Stomach (tissue), 9 donors: ENCODE data around the gene SURF1. TPM values are rescaled to one million over a fixed set of nuclear protein-coding genes. Genes with fewer than 3 reads are reported as not detected.
"Not testable (repeated sequence)": the region's sequence is repeated elsewhere in the genome, so short reads cannot be mapped to it uniquely, and the experiment has no call there.

Experiments used
- DNase-seq, 2 donors: peaks; one replicate each; pipeline versions ENCODE4 v3.0.0 to v3.0.0-alpha.2; 2013 to 2019
- H3K27ac ChIP-seq, 5 donors: fragments of 200-600 bp in 4 of 5; sonication (generic) in 4 of 5; one replicate each; pipeline ENCODE4 v1.5.1; 2013 to 2019; ENCODE audit warnings: mild to moderate bottlenecking in 1 of 5, moderate library complexity in 1 of 5
- H3K27me3 ChIP-seq, 3 donors: fragments of 200-600 bp; sonication (generic); one replicate each; pipeline ENCODE4 v1.5.1; 2017 to 2019; ENCODE audit warnings: mixed run types in 1 of 3
- H3K36me3 ChIP-seq, 4 donors: fragments of 200-600 bp; sonication (generic); 1 replicate in 3 of 4; 2 replicates in 1 of 4; pipeline ENCODE4 v1.5.1; 2016 to 2019
- H3K4me1 ChIP-seq, 4 donors: fragments of 200-600 bp; sonication (generic); one replicate each; pipeline ENCODE4 v1.5.1; 2016 to 2019
- H3K4me3 ChIP-seq, 4 donors: fragments of 200-600 bp; sonication (generic) in 3 of 4; one replicate each; pipeline ENCODE4 v1.5.1; 2016 to 2019; ENCODE audit warnings: mild to moderate bottlenecking in 1 of 4
- H3K9me3 ChIP-seq, 4 donors: fragments of 200-600 bp; sonication (generic); one replicate each; pipeline ENCODE4 v1.5.1; 2016 to 2019
- EP300 ChIP-seq: sonication (generic); formaldehyde crosslinking; IDR thresholded peaks from one replicate; pipeline ENCODE4 v1.6.1; 2017; ENCODE audit warnings: antibody characterized with exemption
- POLR2A ChIP-seq, 4 donors: fragments of 450-650 bp; IDR thresholded peaks; one replicate each; pipeline ENCODE4 v1.6.1; 2016; ENCODE audit warnings: antibody characterized with exemption in 4 of 4, control low read depth in 2 of 4, mild to moderate bottlenecking in 1 of 4, moderate library complexity in 1 of 4
- POLR2AphosphoS5 ChIP-seq, 3 donors: sonication (generic); formaldehyde crosslinking; IDR thresholded peaks; one replicate each; pipeline ENCODE4 v1.6.1; 2016; ENCODE audit warnings: antibody characterized with exemption in 3 of 3
- WGBS, 5 donors: extraction: QIAGEN DNeasy Blood & Tissue Kit in 3 of 5; methylation state at CpG; one replicate each; pipeline versions ENCODE4 v1.1.5 to v1.1.7; 2013 to 2018; 5-methylcytosine and 5-hydroxymethylcytosine counted together
- intact Hi-C: fragments of 100-400 bp; cut with DNase I; formaldehyde crosslinking; loops from one replicate; pipeline ENCODE4 v1.15.1; 2023; ENCODE audit warnings: low total_unique reads
- polyA plus RNA-seq, 3 donors: library from polyadenylated mRNA; stranded (reverse); fragments of 200-250 nt; gene quantifications; one replicate each; pipeline ENCODE4 v1.2.3, GENCODE V29; 2013
- total RNA-seq, 5 donors: library from RNA; depleted of rRNA; stranded (reverse); fragments of >200 nt; gene quantifications; one replicate each; pipeline versions ENCODE4 v1.1.0 to v1.2.3, GENCODE V29; 2014 to 2016
- TF ChIP-seq, protein P1 (sequence below), 7 experiments: fragments of 450-650 bp in 4 of 7; fragments of 200-600 bp in 3 of 7; sonication (generic) in 3 of 7; IDR thresholded peaks; one replicate each; pipeline ENCODE4 v1.5.1; 2016 to 2019; ENCODE audit warnings: antibody characterized with exemption in 7 of 7, control low read depth in 2 of 7, mild to moderate bottlenecking in 1 of 7
- donor health status: healthy with polysubstance abuse.
- donor health status: Bipolar disorder and iron deficiency.
- donor health status: healthy.

Gene SURF1
- total and polyA plus RNA-seq, 8 donors, result 1.7 to 118 (median 45.3) TPM

DNA sequence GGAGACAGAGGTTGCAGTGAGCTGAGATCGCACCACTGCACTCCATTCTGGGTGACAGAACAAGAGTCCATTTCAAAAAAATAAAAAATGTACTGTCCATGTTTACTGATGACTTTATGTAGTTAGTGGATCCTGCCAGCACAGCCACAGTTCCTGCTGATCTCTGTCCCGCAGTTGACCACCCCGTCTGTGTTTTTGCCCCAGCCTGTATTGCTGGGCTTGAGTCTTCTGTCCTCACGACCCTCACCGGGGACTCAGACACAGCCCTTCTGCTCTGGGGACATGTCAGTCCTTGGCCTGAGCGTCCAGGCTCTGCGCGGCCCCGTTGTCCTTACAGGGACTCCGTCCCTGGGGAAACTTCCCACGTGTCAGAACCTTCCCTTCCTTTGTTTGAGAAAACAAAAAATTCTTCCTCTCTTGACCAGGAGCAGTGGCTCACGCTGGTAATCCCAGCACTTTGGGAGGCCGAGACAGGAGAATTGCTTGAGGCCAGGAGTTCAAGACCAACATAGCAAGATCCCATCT is 34.8 kb downstream of the SURF1 start:
- WGBS, 5 donors, result 75 to 90% (median 82%) methylated on average over 9 to 13 of the region's 13 CpGs
- no peaks in the 10 kb centered on the region for H3K9me3 ChIP-seq
- DNase-seq, result no peak
- H3K4me3 ChIP-seq, result no peak overlapping the region
- H3K27me3 ChIP-seq, result no peaks in the 10 kb centered on the region
- no peaks in the 10 kb centered on the region for H3K36me3 ChIP-seq
- H3K27ac ChIP-seq, result no peak overlapping the region
- intact Hi-C loops, result no loop called here
- TF ChIP-seq POLR2A (IDR thresholded peaks at IDR 0.05) (no peak), EP300 (no peak), POLR2AphosphoS5 (IDR thresholded peaks at IDR 0.05) (no peak)
- TF ChIP-seq, protein P1, sequence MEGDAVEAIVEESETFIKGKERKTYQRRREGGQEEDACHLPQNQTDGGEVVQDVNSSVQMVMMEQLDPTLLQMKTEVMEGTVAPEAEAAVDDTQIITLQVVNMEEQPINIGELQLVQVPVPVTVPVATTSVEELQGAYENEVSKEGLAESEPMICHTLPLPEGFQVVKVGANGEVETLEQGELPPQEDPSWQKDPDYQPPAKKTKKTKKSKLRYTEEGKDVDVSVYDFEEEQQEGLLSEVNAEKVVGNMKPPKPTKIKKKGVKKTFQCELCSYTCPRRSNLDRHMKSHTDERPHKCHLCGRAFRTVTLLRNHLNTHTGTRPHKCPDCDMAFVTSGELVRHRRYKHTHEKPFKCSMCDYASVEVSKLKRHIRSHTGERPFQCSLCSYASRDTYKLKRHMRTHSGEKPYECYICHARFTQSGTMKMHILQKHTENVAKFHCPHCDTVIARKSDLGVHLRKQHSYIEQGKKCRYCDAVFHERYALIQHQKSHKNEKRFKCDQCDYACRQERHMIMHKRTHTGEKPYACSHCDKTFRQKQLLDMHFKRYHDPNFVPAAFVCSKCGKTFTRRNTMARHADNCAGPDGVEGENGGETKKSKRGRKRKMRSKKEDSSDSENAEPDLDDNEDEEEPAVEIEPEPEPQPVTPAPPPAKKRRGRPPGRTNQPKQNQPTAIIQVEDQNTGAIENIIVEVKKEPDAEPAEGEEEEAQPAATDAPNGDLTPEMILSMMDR (IDR thresholded peaks at IDR 0.05), result no peak
- no peaks in the 10 kb centered on the region for H3K4me1 ChIP-seq

DNA sequence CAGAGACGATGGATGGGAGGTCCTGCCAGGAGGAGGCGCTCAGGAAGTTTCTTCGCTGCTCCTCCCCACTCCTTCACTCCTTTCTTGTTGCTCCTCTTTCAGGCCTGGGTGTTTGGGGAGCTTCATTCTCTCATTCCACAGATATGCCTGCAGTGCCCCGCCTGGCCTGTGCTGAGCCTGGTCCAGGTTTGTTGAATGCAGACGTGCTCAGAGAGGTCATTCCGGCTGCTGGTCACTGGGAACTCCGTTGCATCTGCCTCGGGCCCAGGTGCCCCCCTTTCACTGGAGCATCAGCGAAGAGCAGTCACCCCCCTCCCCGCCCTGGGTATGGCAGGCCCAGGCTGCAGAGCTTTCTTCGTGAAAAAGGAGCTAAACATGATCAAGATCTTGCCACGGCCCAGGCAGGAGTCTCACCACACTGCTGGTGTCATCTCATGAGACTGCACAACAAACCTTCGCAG is 35.8 kb downstream of the SURF1 start:
- H3K27me3 ChIP-seq, result no peaks in the 10 kb centered on the region
- no peak overlapping the region for H3K27ac ChIP-seq
- no peaks in the 10 kb centered on the region for H3K9me3 ChIP-seq
- H3K4me3 ChIP-seq, result no peak overlapping the region
- TF ChIP-seq EP300, result no peak
- TF ChIP-seq, protein P1 (IDR thresholded peaks at IDR 0.05), result no peak
- no peak for TF ChIP-seq POLR2A (IDR thresholded peaks at IDR 0.05)
- no peak for TF ChIP-seq POLR2AphosphoS5 (IDR thresholded peaks at IDR 0.05)
- no peaks in the 10 kb centered on the region for H3K36me3 ChIP-seq
- no peak for DNase-seq
- intact Hi-C loops, result no loop called here
- WGBS, 5 donors, result 68 to 80% (median 76%) methylated on average over 7 to 13 of the region's 13 CpGs
- no peaks in the 10 kb centered on the region for H3K4me1 ChIP-seq

DNA sequence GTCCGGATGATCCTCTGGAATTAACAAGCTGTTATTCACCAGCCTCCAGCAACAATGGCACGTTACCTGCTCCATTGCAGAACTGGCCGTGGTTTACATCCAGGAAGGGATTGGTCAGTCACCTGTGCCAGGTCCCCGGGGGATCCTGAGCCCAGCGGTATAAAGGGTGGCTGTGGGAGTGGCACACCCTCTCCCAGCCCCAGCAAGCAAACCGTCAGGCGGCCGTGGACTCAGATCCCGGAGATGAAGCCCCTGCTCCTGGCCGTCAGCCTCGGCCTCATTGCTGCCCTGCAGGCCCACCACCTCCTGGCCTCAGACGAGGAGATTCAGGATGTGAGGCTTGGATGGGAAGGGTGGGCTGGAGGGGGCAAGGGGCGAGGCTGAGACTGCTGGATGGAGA is 38.7 kb downstream of the SURF1 start:
- H3K36me3 ChIP-seq, H3K4me1 ChIP-seq, H3K27ac ChIP-seq, H3K4me3 ChIP-seq, H3K27me3 ChIP-seq, DNase-seq, H3K9me3 ChIP-seq, intact Hi-C loops: not testable (repeated sequence)
- 70 to 100% (median 78%) methylated on average over 1 to 13 of the region's 13 CpGs for WGBS, 5 donors

DNA sequence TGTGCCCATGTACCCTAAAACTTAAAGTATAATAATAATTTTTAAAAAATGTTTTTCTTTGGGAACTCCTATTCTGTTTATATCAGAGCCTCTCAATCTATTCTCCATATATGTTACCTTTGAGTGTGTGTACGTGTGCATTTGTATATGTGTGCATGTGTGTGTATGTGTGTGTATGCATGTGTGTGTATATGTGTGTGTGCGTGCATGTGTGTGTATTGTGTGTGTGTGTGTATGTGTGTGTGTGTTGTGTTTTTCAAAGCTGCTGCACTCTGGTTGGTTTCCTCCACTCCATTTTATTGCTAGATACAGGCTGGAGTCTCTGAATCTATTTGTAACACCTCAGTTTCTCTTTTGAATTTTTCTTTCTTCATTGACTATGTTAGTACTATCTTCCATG is 40.3 kb downstream of the SURF1 start:
- Histone ChIP-seq H3K36me3 (no peaks in the 10 kb centered on the region), H3K4me1 (no peaks in the 10 kb centered on the region), H3K27ac (no peak overlapping the region), H3K27me3 (no peaks in the 10 kb centered on the region), H3K4me3 (no peak overlapping the region), H3K9me3 (no peaks in the 10 kb centered on the region)
- 61 to 86% (median 76%) methylated on average over 2 of the region's 2 CpGs for WGBS, 5 donors
- intact Hi-C loops, result no loop called here
- DNase-seq, result no peak
- TF ChIP-seq POLR2A (IDR thresholded peaks at IDR 0.05), result no peak
- TF ChIP-seq, protein P1 (IDR thresholded peaks at IDR 0.05), result no peak
- no peak for TF ChIP-seq POLR2AphosphoS5 (IDR thresholded peaks at IDR 0.05)
- TF ChIP-seq EP300, result no peak

DNA sequence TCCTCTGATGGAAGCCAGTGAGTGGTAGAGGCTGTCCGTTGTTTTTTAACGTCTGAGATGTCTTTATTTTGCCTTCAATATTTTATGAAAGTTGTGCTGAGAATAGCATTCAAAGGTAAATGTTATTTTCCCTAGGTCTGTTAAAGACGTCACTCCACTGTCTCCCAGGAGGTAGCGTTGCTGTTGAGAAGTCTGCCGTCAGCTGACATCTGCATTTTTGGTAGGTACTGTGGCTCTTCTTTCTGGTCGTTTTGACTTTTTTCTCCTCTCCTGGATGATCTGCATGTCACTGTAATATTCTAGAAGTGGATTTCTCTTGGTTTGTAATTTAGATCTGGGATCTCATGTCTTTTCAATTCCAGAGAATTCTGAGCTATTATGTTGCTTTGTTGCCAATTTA is 46.7 kb downstream of the SURF1 start:
- Histone ChIP-seq H3K27ac (no peak overlapping the region), H3K9me3 (no peaks in the 10 kb centered on the region), H3K4me3 (no peak overlapping the region), H3K27me3 (peaks cover 0 to 28% (median 0%) of the 10 kb centered on the region in 3 donors), H3K36me3 (no peaks in the 10 kb centered on the region), H3K4me1 (no peaks in the 10 kb centered on the region)
- intact Hi-C loops, result no loop called here
- DNase-seq, result no peak
- TF ChIP-seq, protein P1 (IDR thresholded peaks at IDR 0.05), result no peak
- TF ChIP-seq POLR2AphosphoS5 (IDR thresholded peaks at IDR 0.05) (no peak), EP300 (no peak), POLR2A (IDR thresholded peaks at IDR 0.05) (no peak)
- WGBS, 5 donors, result 74 to 84% (median 82%) methylated on average over 6 of the region's 6 CpGs
